Neuronal stem cell (in vitro differentiated cells): ENCODE results near the gene CADPS.

Experiments used
- DNase-seq: peaks from one replicate; pipeline ENCODE4 v3.0.0-alpha.2; 2013; ENCODE audit warnings: low spot score
- H2AFZ ChIP-seq: one replicate; pipeline ENCODE4 v1.6.1; 2013; ENCODE audit warnings: mild to moderate bottlenecking, low read length, inconsistent platforms
- H2AK5ac ChIP-seq: 2 replicates; pipeline ENCODE4 v1.6.1; 2013; ENCODE audit warnings: low read depth, mild to moderate bottlenecking, inconsistent platforms, low read length, moderate library complexity, mixed read lengths
- H2BK120ac ChIP-seq: 2 replicates; pipeline ENCODE4 v1.6.1; 2013; ENCODE audit warnings: low read depth, mild to moderate bottlenecking, inconsistent platforms, low read length, moderate library complexity, mixed read lengths
- H2BK12ac ChIP-seq: one replicate; pipeline ENCODE4 v1.6.1; 2013; ENCODE audit warnings: low read length, inconsistent platforms
- H2BK15ac ChIP-seq: 2 replicates; pipeline ENCODE4 v1.6.1; 2013; ENCODE audit warnings: mild to moderate bottlenecking, low read length, inconsistent platforms, mixed read lengths
- H2BK5ac ChIP-seq: one replicate; pipeline ENCODE4 v1.6.1; 2013; ENCODE audit warnings: inconsistent platforms, mild to moderate bottlenecking, low read length, moderate library complexity
- H3K14ac ChIP-seq: one replicate; pipeline ENCODE4 v1.6.1; 2013; ENCODE audit warnings: low read length, inconsistent platforms
- H3K18ac ChIP-seq: 2 replicates; pipeline ENCODE4 v1.6.1; 2013; ENCODE audit warnings: low read length, inconsistent platforms
- H3K23ac ChIP-seq: 2 replicates; pipeline ENCODE4 v1.6.1; 2013; ENCODE audit warnings: low read depth, mild to moderate bottlenecking, mixed read lengths, low read length, inconsistent platforms; ENCODE audit not compliant: poor library complexity
- H3K27ac ChIP-seq: replicated peaks from 3 replicates; pipeline ENCODE4 v1.5.1; 2013; ENCODE audit warnings: low read length, inconsistent platforms
- H3K27me3 ChIP-seq, 3 experiments: 2 replicates each; pipeline ENCODE4 v1.6.1; 2013; ENCODE audit warnings: low read length in 3 of 3, mild to moderate bottlenecking in 2 of 3, inconsistent platforms in 1 of 3, low read depth in 1 of 3, mixed read lengths in 1 of 3, moderate library complexity in 1 of 3; ENCODE audit not compliant: control insufficient read depth in 3 of 3, insufficient read depth in 3 of 3
- H3K36me3 ChIP-seq, 2 donors: replicated peaks in 1 of 2; 2 replicates each; pipeline ENCODE4 v1.6.1; 2013; ENCODE audit warnings: low read length in 2 of 2; ENCODE audit not compliant: control insufficient read depth in 2 of 2, insufficient read depth in 2 of 2
- H3K4ac ChIP-seq: 2 replicates; pipeline ENCODE4 v1.6.1; 2013; ENCODE audit warnings: inconsistent platforms, mild to moderate bottlenecking, low read length, moderate library complexity
- H3K4me1 ChIP-seq, 2 donors: 1 replicate in 1 of 2; 2 replicates in 1 of 2; pipeline ENCODE4 v1.6.1; 2013; ENCODE audit warnings: low read length in 2 of 2, low read depth in 1 of 2; ENCODE audit not compliant: control insufficient read depth in 2 of 2, insufficient read depth in 1 of 2
- H3K4me2 ChIP-seq: one replicate; pipeline ENCODE4 v1.6.1; 2013; ENCODE audit warnings: mild to moderate bottlenecking, low read length, inconsistent platforms; ENCODE audit not compliant: insufficient read depth, poor library complexity, severe bottlenecking
- H3K4me3 ChIP-seq, 2 donors: 2 replicates each; pipeline ENCODE4 v1.5.1; 2013; ENCODE audit warnings: low read length in 2 of 2, mild to moderate bottlenecking in 2 of 2, inconsistent platforms in 1 of 2, moderate library complexity in 1 of 2
- H3K79me1 ChIP-seq: one replicate; pipeline ENCODE4 v1.6.1; 2013; ENCODE audit warnings: low read depth, mild to moderate bottlenecking, inconsistent platforms, low read length, moderate library complexity
- H3K9ac ChIP-seq: one replicate; pipeline ENCODE4 v1.6.1; 2013; ENCODE audit warnings: mild to moderate bottlenecking, low read depth, low read length, inconsistent platforms; ENCODE audit not compliant: poor library complexity
- H3K9me3 ChIP-seq, 2 donors: replicated peaks in 1 of 2; 2 replicates each; pipeline versions ENCODE3 to v1.6.1; 2013; ENCODE audit warnings: low read length in 2 of 2, mild to moderate bottlenecking in 2 of 2, inconsistent platforms in 1 of 2, low read depth in 1 of 2, mixed read lengths in 1 of 2, moderate library complexity in 1 of 2; ENCODE audit not compliant: control insufficient read depth in 2 of 2, insufficient read depth in 1 of 2
- H4K8ac ChIP-seq: one replicate; pipeline ENCODE4 v1.6.1; 2013; ENCODE audit warnings: low read depth, mild to moderate bottlenecking, inconsistent platforms, low read length, moderate library complexity
- H4K91ac ChIP-seq: one replicate; pipeline ENCODE4 v1.6.1; 2013; ENCODE audit warnings: low read length, low read depth, mild to moderate bottlenecking, inconsistent platforms; ENCODE audit not compliant: poor library complexity
- WGBS, 2 donors: extraction: QIAGEN DNeasy Blood & Tissue Kit; methylation state at CpG; one replicate each; pipeline ENCODE4 v1.1.7; 2013; ENCODE audit warnings: missing lambda C conversion rate in 2 of 2, mixed read lengths in 1 of 2; ENCODE audit not compliant: insufficient read length in 2 of 2, insufficient replicate concordance in 1 of 2; ENCODE audit errors: extremely low coverage in 2 of 2; 5-methylcytosine and 5-hydroxymethylcytosine counted together

CADPS gene

DNA sequence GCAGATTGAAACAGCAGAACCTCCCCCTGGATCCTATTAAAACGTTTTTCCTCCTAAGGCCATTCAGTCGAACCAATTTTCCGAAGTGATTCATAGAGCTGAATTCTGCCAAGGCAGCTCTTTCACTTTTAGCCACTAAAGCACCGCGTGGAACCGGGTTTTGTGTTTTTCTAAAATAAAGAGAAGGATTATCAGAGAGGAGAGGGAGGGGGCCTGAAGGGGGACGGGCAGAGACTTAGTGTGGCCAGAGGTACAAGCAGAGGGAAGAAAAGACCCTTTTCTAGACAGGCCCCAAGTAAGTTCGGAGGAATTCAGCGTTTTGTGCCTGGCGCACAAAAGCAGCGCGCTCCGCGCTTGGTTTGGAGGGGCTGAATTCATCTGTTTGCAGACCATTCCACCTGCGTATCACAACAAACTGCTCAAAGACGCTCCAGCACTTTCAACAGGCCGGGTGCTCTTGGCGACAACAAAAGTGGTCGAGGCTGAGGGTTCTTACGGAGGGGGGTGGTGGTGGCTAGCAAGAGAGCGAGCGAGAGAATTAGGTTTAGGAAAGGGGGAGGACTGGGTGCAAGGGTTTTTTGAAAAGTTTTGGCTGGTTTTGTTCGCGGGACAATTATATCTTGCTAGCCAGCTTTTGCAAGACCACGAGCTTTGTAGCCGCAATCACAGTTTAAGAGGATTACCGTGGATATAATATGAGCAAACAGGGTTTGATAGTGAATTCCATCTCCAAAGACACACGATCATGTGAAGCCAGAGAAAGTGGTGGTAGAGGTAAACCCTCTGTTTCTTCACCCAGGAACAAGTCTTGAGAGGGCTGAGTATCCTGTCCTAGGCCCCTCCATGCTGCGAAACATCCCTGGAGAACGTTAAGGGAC lies 500.6 kb downstream of the CADPS start:
- Histone ChIP-seq H3K4me2 (peak overlapping the region; percentile 86), H4K91ac (no peak overlapping the region), H3K27ac (peak overlapping the region; percentile 74), H2BK120ac (no peak overlapping the region), H3K4ac (no peak overlapping the region), H3K14ac (no peak overlapping the region), H3K79me1 (no peaks in the 10 kb centered on the region), H3K4me3 (no peak overlapping the region), H3K9me3 (peaks cover 0 to 3% of the 10 kb centered on the region in 2 donors), H3K4me1 (peaks cover 12 to 40% of the 10 kb centered on the region in 2 donors), H2BK12ac (no peak overlapping the region), H3K36me3 (no peaks in the 10 kb centered on the region), H2BK5ac (no peak overlapping the region), H3K27me3 (peaks cover 23 to 99% (median 61%) of the 10 kb centered on the region in 3 experiments), H3K23ac (no peak overlapping the region), H3K18ac (no peak overlapping the region), H2BK15ac (no peak overlapping the region), H4K8ac (no peak overlapping the region), H3K9ac (no peak overlapping the region), H2AK5ac (no peak overlapping the region), H2AFZ (peak overlapping the region; percentile 43)
- no CpG with 5 or more reads among the region's 30 CpGs for WGBS, 2 donors
- peak; percentile 85 for DNase-seq

DNA sequence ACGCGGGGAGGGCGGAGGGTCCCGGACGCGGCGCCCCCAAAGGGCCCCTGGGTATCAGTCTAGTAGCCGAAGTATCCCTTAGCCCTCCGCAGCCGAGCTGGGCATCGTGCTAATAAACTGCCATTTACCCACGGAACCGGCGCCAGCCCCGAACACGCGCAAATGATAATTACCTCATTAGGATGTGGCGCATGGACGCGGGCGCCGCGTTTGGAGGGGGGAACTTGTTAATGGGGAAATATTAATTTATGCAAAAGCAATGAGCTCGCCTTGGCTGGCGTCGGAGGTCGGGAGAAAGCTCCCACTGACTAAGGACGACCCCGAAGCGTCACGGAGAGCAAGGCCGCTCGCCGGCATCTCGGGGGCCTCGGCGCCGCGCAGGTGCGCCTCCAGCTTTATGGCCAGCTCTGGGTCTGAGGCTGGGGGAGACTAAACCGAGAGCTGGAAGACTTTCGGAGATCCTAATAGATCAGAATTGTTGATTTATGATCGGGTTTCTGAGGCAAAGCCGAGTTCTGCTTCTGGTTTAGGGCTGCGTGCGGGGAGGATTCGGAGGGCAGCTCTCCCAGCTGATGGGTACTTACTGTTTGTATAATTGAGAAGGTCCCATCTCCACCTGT lies 501.4 kb downstream of the CADPS start:
- peak overlapping the region; percentile 74 for H3K27ac ChIP-seq
- no peak for DNase-seq
- WGBS, 2 donors, result no CpG with 5 or more reads among the region's 47 CpGs

DNA sequence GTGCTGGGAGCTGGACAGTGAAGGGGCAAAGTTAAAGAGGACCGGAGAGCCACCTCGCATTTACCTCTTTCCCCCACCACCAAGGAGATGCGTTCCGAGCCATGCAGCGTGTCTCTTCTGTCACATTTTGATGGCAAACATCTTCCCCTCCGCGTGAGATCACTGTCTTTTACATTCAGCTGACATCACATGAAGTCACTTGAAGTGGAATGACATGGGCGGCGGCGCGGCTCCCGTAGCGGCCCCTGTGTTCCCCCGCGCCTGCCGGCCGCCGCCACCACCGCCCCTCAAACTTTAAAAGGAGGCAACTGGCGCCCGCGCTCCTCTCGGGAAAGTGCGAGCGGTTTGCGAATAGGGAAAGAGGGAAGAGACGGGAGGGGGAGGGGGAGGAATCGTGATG lies 502.0 kb downstream of the CADPS start, which contains the start of gene FEZF2:
Gene FEZF2, minus strand, starts transcription at position 336 of the 400 bp plus-strand sequence. CDS start 682 bp downstream, outside the sequence.
- H4K91ac ChIP-seq, result peak within 1 kb of the TSS; percentile 57
- peak within 1 kb of the TSS; percentile 92 for H2BK5ac ChIP-seq
- peak within 1 kb of the TSS; percentile 99 for H2AK5ac ChIP-seq
- peaks cover 29 to 99% (median 68%) of the 10 kb centered on the region in 3 experiments for H3K27me3 ChIP-seq
- H3K36me3 ChIP-seq, result no peaks in the 10 kb centered on the region
- H3K18ac ChIP-seq, result peak within 1 kb of the TSS; percentile 98
- H3K9me3 ChIP-seq, result peaks cover 0 to 3% of the 10 kb centered on the region in 2 donors
- no peak within 1 kb of the TSS for H4K8ac ChIP-seq
- peak within 1 kb of the TSS; percentile 74 for H3K27ac ChIP-seq
- H3K14ac ChIP-seq, result peak within 1 kb of the TSS; percentile 95
- no CpG with 5 or more reads among the region's 28 CpGs for WGBS, 2 donors
- H2BK120ac ChIP-seq, result peak within 1 kb of the TSS; percentile 81
- peak within 1 kb of the TSS; percentile 45 for H3K4ac ChIP-seq
- peak within 1 kb of the TSS; percentile 73 for H2AFZ ChIP-seq
- H3K9ac ChIP-seq, result peak within 1 kb of the TSS; percentile 91
- peak within 1 kb of the TSS; percentile 75 for H2BK12ac ChIP-seq
- H3K4me3 ChIP-seq, result peak within 1 kb of the TSS in 1 of 2 donors; percentile 87
- peak within 1 kb of the TSS; percentile 23 for H3K23ac ChIP-seq
- H2BK15ac ChIP-seq, result peak within 1 kb of the TSS; percentile 91
- peaks cover 9 to 39% of the 10 kb centered on the region in 2 donors for H3K4me1 ChIP-seq
- DNase-seq, result no peak
- no peaks in the 10 kb centered on the region for H3K79me1 ChIP-seq
- peak within 1 kb of the TSS; percentile 86 for H3K4me2 ChIP-seq

More for the DNA sequence above, 501.4 kb downstream of the CADPS start:
- Histone ChIP-seq H3K4me1 (peaks cover 12 to 37% of the 10 kb centered on the region in 2 donors), H4K91ac (no peak overlapping the region), H3K4ac (no peak overlapping the region), H2BK5ac (peak overlapping the region; percentile 92), H3K36me3 (no peaks in the 10 kb centered on the region), H2AFZ (peak overlapping the region; percentile 43), H3K9ac (no peak overlapping the region), H2BK15ac (peak overlapping the region; percentile 15), H2BK12ac (no peak overlapping the region), H3K79me1 (no peaks in the 10 kb centered on the region), H3K23ac (no peak overlapping the region), H3K4me2 (peak overlapping the region; percentile 86), H3K14ac (no peak overlapping the region), H2BK120ac (no peak overlapping the region), H3K18ac (peak overlapping the region; percentile 71), H3K27me3 (peaks cover 23 to 99% (median 62%) of the 10 kb centered on the region in 3 experiments), H3K4me3 (peak overlapping the region in 1 of 2 donors; percentile 87), H3K9me3 (peaks cover 0 to 3% of the 10 kb centered on the region in 2 donors), H4K8ac (no peak overlapping the region), H2AK5ac (no peak overlapping the region)
